Mesothelial cell of epicardium (in vitro differentiated cells): ENCODE measurements around the gene PSMD12. TPM values are rescaled to one million over a fixed set of nuclear protein-coding genes. Genes with fewer than 3 reads are reported as not detected.

Experiments used
- DNase-seq, 2 experiments: peaks; one replicate each; pipeline ENCODE4 v3.0.0; 2021; ENCODE audit warnings: low spot score in 2 of 2; ENCODE audit not compliant: unreplicated experiment in 2 of 2
- H3K27ac Mint-ChIP-seq: 2 replicates; pipeline ENCODE4 v1.8.0; 2021; ENCODE audit warnings: mixed read lengths
- H3K27me3 Mint-ChIP-seq: 2 replicates; pipeline ENCODE4 v1.8.0; 2021; ENCODE audit warnings: low read depth, mixed read lengths
- H3K36me3 Mint-ChIP-seq: 2 replicates; pipeline ENCODE4 v1.8.0; 2021; ENCODE audit warnings: mixed read lengths
- H3K4me1 Mint-ChIP-seq: 2 replicates; pipeline ENCODE4 v1.8.0; 2021; ENCODE audit warnings: mixed read lengths
- H3K4me3 Mint-ChIP-seq: 2 replicates; pipeline ENCODE4 v1.8.0; 2021; ENCODE audit warnings: mild to moderate bottlenecking, moderate library complexity, mixed read lengths
- H3K9me3 Mint-ChIP-seq: 2 replicates; pipeline ENCODE4 v1.8.0; 2021; ENCODE audit warnings: mixed read lengths
- total RNA-seq: library from RNA; stranded (reverse); gene quantifications from 3 replicates; pipeline ENCODE4 v1.2.1, GENCODE V29; 2021
- TF ChIP-seq, protein P1 (sequence below): fragments of 200-600 bp; sonication (generic); IDR thresholded peaks from one replicate; pipeline ENCODE4 v1.5.0; 2021; ENCODE audit warnings: antibody characterized with exemption; ENCODE audit not compliant: unreplicated experiment

PSMD12 gene
- total RNA-seq, 1 donor from 2014 or later = 41.7 TPM

DNA sequence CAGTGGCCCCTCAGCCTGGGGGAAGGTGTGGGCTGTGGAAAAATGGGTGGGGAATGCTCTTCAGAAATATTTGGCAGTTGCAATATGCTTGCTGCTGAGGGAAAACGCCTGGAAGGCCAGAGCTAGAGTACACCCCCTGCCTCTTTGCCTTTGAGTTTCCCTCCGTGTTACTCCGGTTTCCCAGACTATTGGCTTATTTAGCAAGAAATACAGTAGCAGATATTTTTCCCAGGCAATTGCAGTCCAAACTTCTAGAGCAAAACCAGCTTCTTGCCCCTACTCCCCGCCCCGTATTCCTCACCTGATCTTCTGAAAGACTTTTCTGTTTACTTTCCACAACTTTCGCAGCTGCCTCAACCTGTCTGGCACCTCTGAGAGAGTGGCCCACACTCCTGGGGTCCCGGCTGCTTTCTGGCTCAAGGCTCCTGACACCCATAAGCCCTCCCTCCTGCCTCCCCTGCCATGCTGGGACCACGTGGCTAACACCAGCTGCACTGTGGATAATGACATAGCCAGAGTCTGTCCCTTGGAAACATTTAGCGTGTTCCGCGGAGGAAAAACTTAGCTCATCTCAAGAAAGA lies 75.6 kb downstream of the PSMD12 start:
- no peak overlapping the region for H3K27ac Mint-ChIP-seq
- H3K36me3 Mint-ChIP-seq = no peaks in the 10 kb centered on the region
- H3K4me3 Mint-ChIP-seq = no peak overlapping the region
- no peaks in the 10 kb centered on the region for H3K9me3 Mint-ChIP-seq
- no peaks in the 10 kb centered on the region for H3K27me3 Mint-ChIP-seq
- peaks cover 11% of the 10 kb centered on the region for H3K4me1 Mint-ChIP-seq
- TF ChIP-seq, protein P1, sequence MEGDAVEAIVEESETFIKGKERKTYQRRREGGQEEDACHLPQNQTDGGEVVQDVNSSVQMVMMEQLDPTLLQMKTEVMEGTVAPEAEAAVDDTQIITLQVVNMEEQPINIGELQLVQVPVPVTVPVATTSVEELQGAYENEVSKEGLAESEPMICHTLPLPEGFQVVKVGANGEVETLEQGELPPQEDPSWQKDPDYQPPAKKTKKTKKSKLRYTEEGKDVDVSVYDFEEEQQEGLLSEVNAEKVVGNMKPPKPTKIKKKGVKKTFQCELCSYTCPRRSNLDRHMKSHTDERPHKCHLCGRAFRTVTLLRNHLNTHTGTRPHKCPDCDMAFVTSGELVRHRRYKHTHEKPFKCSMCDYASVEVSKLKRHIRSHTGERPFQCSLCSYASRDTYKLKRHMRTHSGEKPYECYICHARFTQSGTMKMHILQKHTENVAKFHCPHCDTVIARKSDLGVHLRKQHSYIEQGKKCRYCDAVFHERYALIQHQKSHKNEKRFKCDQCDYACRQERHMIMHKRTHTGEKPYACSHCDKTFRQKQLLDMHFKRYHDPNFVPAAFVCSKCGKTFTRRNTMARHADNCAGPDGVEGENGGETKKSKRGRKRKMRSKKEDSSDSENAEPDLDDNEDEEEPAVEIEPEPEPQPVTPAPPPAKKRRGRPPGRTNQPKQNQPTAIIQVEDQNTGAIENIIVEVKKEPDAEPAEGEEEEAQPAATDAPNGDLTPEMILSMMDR = no peak
- no peak for DNase-seq

DNA sequence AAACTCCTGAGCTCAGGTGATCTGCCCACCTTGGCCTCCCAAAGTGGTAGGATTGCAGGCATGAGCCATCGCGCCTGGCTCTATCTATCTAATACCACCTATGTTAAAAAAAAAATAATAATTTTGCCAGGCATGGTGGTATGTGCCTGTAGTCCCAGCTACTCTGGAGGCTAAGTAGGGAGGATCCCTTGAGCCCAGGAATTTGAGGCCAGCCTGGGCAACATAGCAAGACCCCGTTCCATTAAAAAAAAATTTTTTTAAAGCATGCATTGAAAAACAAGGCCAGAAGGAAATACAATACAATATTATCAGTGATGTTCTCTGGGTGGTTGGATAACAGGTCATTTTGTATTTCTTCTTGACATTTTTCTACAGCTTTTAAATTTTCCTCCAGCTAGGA lies 76.1 kb downstream of the PSMD12 start:
- Mint-ChIP-seq H3K27me3 (no peaks in the 10 kb centered on the region), H3K4me1 (peaks cover 11% of the 10 kb centered on the region), H3K36me3 (no peaks in the 10 kb centered on the region), H3K4me3 (no peak overlapping the region), H3K27ac (no peak overlapping the region), H3K9me3 (no peaks in the 10 kb centered on the region)
- TF ChIP-seq, protein P1 = no peak
- DNase-seq = no peak

DNA sequence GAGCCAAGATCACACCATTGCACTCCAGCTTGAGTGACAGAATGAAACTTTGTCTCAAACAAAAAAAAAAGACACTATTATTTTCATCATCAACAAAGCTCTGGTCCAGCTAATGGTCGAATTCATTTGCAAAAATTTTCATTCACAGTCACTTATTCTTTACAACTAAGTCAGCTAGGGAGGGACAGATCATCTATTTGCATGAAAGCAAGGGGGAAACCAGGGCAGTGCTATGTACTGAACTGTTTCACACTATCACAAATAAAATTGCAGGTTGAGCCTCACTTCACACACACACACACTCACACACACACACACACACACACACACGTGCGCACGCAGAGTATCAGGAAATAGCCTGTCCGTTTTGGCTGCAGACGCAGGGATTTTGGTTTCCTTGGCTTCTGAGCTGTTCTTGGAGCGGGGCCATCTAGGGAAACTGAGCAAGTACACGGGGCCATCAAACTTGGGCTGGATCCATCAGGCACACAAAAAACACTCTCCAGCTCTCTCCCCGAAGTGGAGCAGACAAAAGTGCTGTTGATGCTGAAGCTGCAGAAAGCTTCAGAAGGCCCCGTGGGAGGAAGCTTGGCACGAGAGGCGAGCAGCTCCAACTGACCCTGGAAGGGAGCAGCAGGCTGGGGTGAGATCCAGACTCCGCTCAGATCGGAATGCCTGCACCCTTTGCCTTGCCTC lies 77.0 kb downstream of the PSMD12 start:
- no peak overlapping the region for H3K4me3 Mint-ChIP-seq
- peaks cover 11% of the 10 kb centered on the region for H3K4me1 Mint-ChIP-seq
- no peaks in the 10 kb centered on the region for H3K27me3 Mint-ChIP-seq
- peak overlapping the region; percentile 60 for H3K27ac Mint-ChIP-seq
- DNase-seq = no peak
- H3K36me3 Mint-ChIP-seq = no peaks in the 10 kb centered on the region
- H3K9me3 Mint-ChIP-seq = no peaks in the 10 kb centered on the region
- TF ChIP-seq, protein P1 = no peak

Other genes starting within 250 kb of the PSMD12 start
- gene HELZ, start 121.4 kb downstream of the PSMD12 start, total RNA-seq = 84.1 to 86.6 TPM (median 85.6 TPM) in 3 replicates
- 18.3 to 19.9 TPM (median 19.5 TPM) in 3 replicates for gene PITPNC1, start 10.7 kb upstream of the PSMD12 start, total RNA-seq